ENCODE results near the gene TLL2.

The TLL2 gene

GRCh38 chr10:96344178-96344577 lies 169.5 kb downstream of the TLL2 start:
- H3K9ac ChIP-seq (ENCODE audit: low read depth, low read length): no peak overlapping the region

GRCh38 chr10:96342402-96342801 lies 171.3 kb downstream of the TLL2 start:
- Histone ChIP-seq H3K4me1 (ENCODE audit: insufficient read depth, low read length) (peaks cover 20% of the 10 kb centered on the region; the same call in 1 of the 2 replicates), H3K9me3 (ENCODE audit: control insufficient read depth, insufficient read depth, low read length) (no peaks in the 10 kb centered on the region; the same call in 1 of the 2 replicates), H3K9ac (ENCODE audit: low read depth, low read length) (no peak overlapping the region), H3K36me3 (ENCODE audit: insufficient read depth, low read length) (no peaks in the 10 kb centered on the region)

More at GRCh38 chr10:96344178-96344577, 169.5 kb downstream of the TLL2 start:
- Histone ChIP-seq H3K36me3 (ENCODE audit: insufficient read depth, low read length) (no peaks in the 10 kb centered on the region), H3K9me3 (ENCODE audit: control insufficient read depth, insufficient read depth, low read length) (no peaks in the 10 kb centered on the region; the same call in 1 of the 2 replicates), H3K4me1 (ENCODE audit: insufficient read depth, low read length) (peaks cover 17% of the 10 kb centered on the region; the same call in 1 of the 2 replicates)

GRCh38 chr10:96341219-96342182 lies 172.2 kb downstream of the TLL2 start:
- Histone ChIP-seq H3K9ac (ENCODE audit: low read depth, low read length) (no peak overlapping the region), H3K4me1 (ENCODE audit: insufficient read depth, low read length) (peaks cover 20% of the 10 kb centered on the region; the same call in 1 of the 2 replicates), H3K9me3 (ENCODE audit: control insufficient read depth, insufficient read depth, low read length) (no peaks in the 10 kb centered on the region; the same call in 1 of the 2 replicates), H3K36me3 (ENCODE audit: insufficient read depth, low read length) (no peaks in the 10 kb centered on the region)

- Histone ChIP-seq H3K4me1 (ENCODE audit: insufficient read depth, low read length) (peaks cover 15% of the 10 kb centered on the region; the same call in 1 of the 2 replicates), H3K36me3 (ENCODE audit: insufficient read depth, low read length) (no peaks in the 10 kb centered on the region), H3K9me3 (ENCODE audit: control insufficient read depth, insufficient read depth, low read length) (no peaks in the 10 kb centered on the region), H3K9ac (ENCODE audit: low read depth, low read length) (no peak overlapping the region)
These were observed 173.5 kb downstream of the TLL2 start for GRCh38 chr10:96339956-96340904.

- no peak overlapping the region for H3K9ac ChIP-seq (ENCODE audit: low read depth, low read length)
- H3K9me3 ChIP-seq (ENCODE audit: control insufficient read depth, insufficient read depth, low read length): no peaks in the 10 kb centered on the region
- peaks cover 12% of the 10 kb centered on the region; the same call in 1 of the 2 replicates for H3K4me1 ChIP-seq (ENCODE audit: insufficient read depth, low read length)
- no peaks in the 10 kb centered on the region for H3K36me3 ChIP-seq (ENCODE audit: insufficient read depth, low read length)
These were observed 174.3 kb downstream of the TLL2 start for GRCh38 chr10:96339383-96339782.

GRCh38 chr10:96338279-96338925 lies 175.3 kb downstream of the TLL2 start:
- Histone ChIP-seq H3K9ac (ENCODE audit: low read depth, low read length) (no peak overlapping the region), H3K36me3 (ENCODE audit: insufficient read depth, low read length) (no peaks in the 10 kb centered on the region), H3K9me3 (ENCODE audit: control insufficient read depth, insufficient read depth, low read length) (no peaks in the 10 kb centered on the region), H3K4me1 (ENCODE audit: insufficient read depth, low read length) (peaks cover 12% of the 10 kb centered on the region; the same call in 1 of the 2 replicates)

- no peaks in the 10 kb centered on the region for H3K36me3 ChIP-seq (ENCODE audit: insufficient read depth, low read length)
- no peaks in the 10 kb centered on the region for H3K9me3 ChIP-seq (ENCODE audit: control insufficient read depth, insufficient read depth, low read length)
- H3K4me1 ChIP-seq (ENCODE audit: insufficient read depth, low read length): peaks cover 12% of the 10 kb centered on the region; the same call in 1 of the 2 replicates
- no peak overlapping the region for H3K9ac ChIP-seq (ENCODE audit: low read depth, low read length)
These were observed 176.6 kb downstream of the TLL2 start for GRCh38 chr10:96337106-96337505.

GRCh38 chr10:96334616-96335526 lies 178.9 kb downstream of the TLL2 start:
- peaks cover 6% of the 10 kb centered on the region; the same call in 1 of the 2 replicates for H3K4me1 ChIP-seq (ENCODE audit: insufficient read depth, low read length)

GRCh38 chr10:96333101-96333500 lies 180.6 kb downstream of the TLL2 start:
- Histone ChIP-seq H3K9ac (ENCODE audit: low read depth, low read length) (no peak overlapping the region), H3K4me1 (ENCODE audit: insufficient read depth, low read length) (peaks cover 3% of the 10 kb centered on the region; the same call in 1 of the 2 replicates), H3K36me3 (ENCODE audit: insufficient read depth, low read length) (no peaks in the 10 kb centered on the region), H3K9me3 (ENCODE audit: control insufficient read depth, insufficient read depth, low read length) (no peaks in the 10 kb centered on the region)

More at GRCh38 chr10:96334616-96335526, 178.9 kb downstream of the TLL2 start:
- H3K9me3 ChIP-seq (ENCODE audit: control insufficient read depth, insufficient read depth, low read length): no peaks in the 10 kb centered on the region
- H3K36me3 ChIP-seq (ENCODE audit: insufficient read depth, low read length): no peaks in the 10 kb centered on the region
- H3K9ac ChIP-seq (ENCODE audit: low read depth, low read length): no peak overlapping the region

GRCh38 chr10:96327462-96327861 lies 186.3 kb downstream of the TLL2 start:
- H3K4me1 ChIP-seq (ENCODE audit: insufficient read depth, low read length): no peaks in the 10 kb centered on the region
- H3K9ac ChIP-seq (ENCODE audit: low read depth, low read length): no peak overlapping the region
- no peaks in the 10 kb centered on the region for H3K9me3 ChIP-seq (ENCODE audit: control insufficient read depth, insufficient read depth, low read length)
- H3K36me3 ChIP-seq (ENCODE audit: insufficient read depth, low read length): no peaks in the 10 kb centered on the region

GRCh38 chr10:96325719-96326373 lies 187.9 kb downstream of the TLL2 start:
- no peaks in the 10 kb centered on the region for H3K4me1 ChIP-seq (ENCODE audit: insufficient read depth, low read length)
- no peaks in the 10 kb centered on the region for H3K9me3 ChIP-seq (ENCODE audit: control insufficient read depth, insufficient read depth, low read length)
- H3K36me3 ChIP-seq (ENCODE audit: insufficient read depth, low read length): no peaks in the 10 kb centered on the region
- H3K9ac ChIP-seq (ENCODE audit: low read depth, low read length): no peak overlapping the region

GRCh38 chr10:96324447-96324846 lies 189.3 kb downstream of the TLL2 start:
- Histone ChIP-seq H3K9ac (ENCODE audit: low read depth, low read length) (no peak overlapping the region), H3K9me3 (ENCODE audit: control insufficient read depth, insufficient read depth, low read length) (no peaks in the 10 kb centered on the region), H3K4me1 (ENCODE audit: insufficient read depth, low read length) (peaks cover 12% of the 10 kb centered on the region), H3K36me3 (ENCODE audit: insufficient read depth, low read length) (no peaks in the 10 kb centered on the region)
